Loucy (cell line): ENCODE measurements around the gene XDH.

Experiments used
- EZH2phosphoT487 ChIP-seq: fragments of 200-600 bp; IDR thresholded peaks from 2 replicates; pipeline ENCODE4 v1.6.1; 2018; ENCODE audit warnings: antibody characterized with exemption, mild to moderate bottlenecking, moderate library complexity, borderline replicate concordance
- TF ChIP-seq, protein P1 (sequence below): fragments of 200-600 bp; sonication (generic); conservative IDR thresholded peaks from 2 replicates; pipeline ENCODE4 v1.5.1; 2014; ENCODE audit warnings: mild to moderate bottlenecking, antibody characterized with exemption, low read length

DNA sequence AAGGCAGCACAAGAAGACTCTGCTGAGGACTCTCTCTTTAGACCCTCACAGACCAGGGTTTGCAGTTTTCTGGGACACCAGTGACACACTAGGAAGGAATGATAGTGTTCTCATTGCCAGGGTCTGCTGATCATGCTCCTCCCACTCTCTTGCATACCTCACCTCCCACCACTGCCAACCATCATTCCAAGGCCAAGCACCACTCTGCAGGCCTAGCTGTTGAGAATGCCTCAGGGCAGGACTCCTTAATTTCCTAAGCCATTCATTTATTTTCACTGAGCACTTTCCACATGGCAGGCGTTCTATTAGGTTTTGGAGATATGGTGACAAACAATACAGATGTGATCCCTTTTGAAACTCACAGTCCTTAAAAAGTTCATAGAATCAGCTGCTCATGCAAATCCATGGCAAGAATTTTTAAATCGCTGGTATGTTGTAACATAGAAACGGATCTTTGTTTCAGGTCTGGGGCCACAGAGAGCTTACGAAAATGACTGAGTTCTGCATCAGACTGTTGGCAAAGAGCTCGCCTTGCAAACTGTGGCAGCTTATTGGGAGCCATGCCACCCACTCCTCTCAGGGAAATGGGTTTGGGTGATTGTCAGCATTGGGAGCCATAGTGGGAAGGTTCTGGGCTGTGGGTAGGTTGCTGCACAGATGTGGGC, 78.5 kb downstream of the XDH start:
- TF ChIP-seq, protein P1, sequence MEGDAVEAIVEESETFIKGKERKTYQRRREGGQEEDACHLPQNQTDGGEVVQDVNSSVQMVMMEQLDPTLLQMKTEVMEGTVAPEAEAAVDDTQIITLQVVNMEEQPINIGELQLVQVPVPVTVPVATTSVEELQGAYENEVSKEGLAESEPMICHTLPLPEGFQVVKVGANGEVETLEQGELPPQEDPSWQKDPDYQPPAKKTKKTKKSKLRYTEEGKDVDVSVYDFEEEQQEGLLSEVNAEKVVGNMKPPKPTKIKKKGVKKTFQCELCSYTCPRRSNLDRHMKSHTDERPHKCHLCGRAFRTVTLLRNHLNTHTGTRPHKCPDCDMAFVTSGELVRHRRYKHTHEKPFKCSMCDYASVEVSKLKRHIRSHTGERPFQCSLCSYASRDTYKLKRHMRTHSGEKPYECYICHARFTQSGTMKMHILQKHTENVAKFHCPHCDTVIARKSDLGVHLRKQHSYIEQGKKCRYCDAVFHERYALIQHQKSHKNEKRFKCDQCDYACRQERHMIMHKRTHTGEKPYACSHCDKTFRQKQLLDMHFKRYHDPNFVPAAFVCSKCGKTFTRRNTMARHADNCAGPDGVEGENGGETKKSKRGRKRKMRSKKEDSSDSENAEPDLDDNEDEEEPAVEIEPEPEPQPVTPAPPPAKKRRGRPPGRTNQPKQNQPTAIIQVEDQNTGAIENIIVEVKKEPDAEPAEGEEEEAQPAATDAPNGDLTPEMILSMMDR, result no peak
- no peak for TF ChIP-seq EZH2phosphoT487
